HG03039 (cell line): ENCODE results near the gene GLT8D2.

ENCODE experiments used
- ATAC-seq: cut with Tn5 transposase; IDR thresholded peaks from one replicate; pipeline ENCODE4 v1.9.1; 2021; ENCODE audit warnings: mild to moderate bottlenecking, moderate library complexity; ENCODE audit not compliant: unreplicated experiment

The GLT8D2 gene

DNA sequence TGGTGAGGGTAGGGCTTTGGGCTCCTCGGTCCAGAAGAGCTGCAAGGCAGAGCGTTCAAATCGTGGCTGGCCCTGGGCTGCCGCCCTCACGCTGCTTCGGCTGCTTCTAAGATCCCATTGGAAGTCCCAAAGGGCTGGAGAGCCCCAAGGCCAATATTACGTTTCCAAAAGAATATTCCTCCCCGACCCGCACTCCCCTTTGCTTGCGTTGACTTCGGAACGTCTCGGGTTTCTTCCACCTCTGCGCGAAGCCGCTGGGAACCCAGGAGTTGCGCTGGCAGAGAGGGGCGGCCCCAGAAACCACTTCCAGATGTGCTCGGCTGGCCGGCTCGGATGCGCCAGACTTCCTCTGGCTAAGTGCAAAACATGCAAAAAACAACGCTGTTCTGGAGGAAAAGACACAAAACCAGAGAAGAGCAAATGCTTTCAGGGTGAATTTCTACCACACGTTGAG is at the start of gene GLT8D2:
Gene GLT8D2 (minus strand): TSS at position 285 of the 454 bp plus-strand sequence. CDS start 30,539 bp downstream, outside the sequence.
- no peak for ATAC-seq

GRCh38 chr12:104097954-104098353 is 48.0 kb upstream of the GLT8D2 start:
- no peak for ATAC-seq

GRCh38 chr12:104095289-104095688 is 45.3 kb upstream of the GLT8D2 start:
- no peak for ATAC-seq

DNA sequence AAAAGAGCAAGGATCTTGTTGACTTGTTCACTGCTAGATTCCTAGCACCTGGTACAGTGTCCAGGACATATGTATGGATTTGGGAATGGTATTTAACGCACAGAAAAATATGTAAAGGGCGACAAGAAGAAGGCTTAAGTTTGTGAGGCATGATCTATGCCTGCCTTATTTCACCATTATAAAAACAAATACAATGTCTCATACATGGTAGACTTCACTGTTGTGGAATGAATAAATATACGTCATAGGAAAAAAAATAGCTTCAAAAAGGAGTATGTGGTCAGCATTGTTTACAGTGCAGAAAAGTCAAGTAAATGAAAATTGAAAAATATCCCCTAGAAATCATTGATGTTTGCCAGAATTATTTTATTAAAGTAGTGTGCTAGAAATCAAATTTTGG is 44.3 kb upstream of the GLT8D2 start:
- ATAC-seq: no peak

DNA sequence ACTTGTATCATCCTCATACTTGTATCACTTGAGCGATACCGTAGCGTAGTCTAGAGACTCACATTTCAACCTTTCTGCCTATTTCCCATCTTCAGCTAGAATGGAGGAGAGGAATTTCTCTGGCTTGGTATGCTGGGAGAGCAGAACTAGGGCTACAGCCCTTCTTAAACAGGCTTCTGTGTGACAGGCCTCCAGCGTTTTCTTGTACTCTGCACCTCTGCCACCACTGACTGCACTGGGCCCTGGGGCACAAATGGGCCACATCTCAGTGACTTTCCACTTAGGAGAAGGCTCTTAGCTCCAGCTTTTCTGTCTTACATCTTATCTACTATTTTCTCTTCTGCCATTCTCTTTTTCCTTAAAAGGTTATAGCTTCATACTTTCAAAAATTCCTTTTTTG is 41.1 kb upstream of the GLT8D2 start:
- no peak for ATAC-seq

DNA sequence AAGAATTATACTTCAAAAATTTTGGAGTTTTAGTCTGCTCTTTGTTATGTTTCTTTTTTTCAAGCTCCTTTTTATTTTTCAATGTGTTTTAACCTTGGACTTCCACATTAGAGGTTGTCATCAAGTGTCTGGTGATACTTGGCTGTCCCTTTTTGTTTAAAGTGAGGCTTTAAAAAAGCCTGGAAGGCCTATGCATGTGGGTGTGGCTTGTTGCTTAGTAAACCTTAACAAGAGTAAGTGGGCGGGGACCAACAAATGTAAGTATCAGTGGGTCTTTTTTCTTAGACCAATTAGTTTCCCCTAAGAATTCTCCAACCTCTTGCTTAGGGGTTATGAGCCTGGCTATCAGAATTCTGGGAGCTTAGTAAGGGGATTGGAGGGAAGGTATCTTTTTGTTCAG is 40.7 kb upstream of the GLT8D2 start:
- ATAC-seq: no peak

DNA sequence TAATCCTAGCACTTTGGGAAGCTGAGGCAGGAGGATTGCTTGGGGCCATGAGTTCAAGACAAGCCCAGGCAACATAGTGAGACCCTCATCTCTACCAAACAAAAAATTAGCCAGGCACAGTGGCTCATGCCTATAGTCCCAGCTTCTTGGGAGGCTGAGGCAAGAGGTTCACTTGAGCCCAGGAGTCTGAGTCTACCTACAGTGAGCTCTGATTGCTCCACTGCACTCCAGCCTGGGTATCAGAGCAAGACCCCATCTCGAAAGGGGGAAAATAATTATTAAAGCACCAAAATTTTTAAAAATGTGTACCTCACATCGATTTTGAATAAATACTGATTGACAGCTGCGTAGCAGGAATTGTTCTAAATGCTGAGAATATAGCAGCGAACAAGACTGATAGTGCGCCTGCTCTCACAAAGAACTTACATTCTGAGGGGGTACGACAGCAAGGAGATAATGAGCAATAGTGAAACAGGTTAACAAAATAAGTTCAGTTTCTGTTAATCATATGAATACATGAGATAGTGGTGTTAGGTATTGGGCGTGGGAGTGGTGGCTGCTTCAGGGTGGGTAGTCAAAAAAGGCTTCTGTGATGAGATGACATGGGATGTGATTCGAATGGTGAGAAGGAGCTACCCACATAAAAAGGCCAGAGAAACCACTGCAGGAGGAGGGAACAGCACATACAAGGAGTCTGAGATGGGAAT is 33.9 kb upstream of the GLT8D2 start:
- ATAC-seq: peak; percentile 74

DNA sequence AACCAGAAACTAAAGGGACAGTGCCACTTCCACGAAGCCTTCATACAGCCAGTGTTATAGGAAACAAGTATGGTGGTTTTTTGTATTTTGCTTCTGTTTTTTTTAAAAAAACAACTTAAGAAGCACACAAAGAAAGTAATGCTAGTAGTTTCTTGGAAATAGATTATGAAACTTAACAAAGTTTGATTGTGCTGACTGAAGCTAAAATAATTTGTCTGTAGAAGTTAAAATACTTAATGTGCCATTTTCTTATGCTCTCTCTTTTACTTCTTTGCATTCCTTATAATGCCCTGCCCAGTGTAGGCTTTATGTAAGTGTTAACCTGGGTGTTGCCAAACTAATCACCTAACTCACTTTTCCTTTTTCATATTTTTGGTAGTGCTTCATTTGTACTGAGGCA is 30.8 kb upstream of the GLT8D2 start:
- no peak for ATAC-seq

GRCh38 chr12:104079024-104079423 is 29.0 kb upstream of the GLT8D2 start:
- ATAC-seq: no peak

DNA sequence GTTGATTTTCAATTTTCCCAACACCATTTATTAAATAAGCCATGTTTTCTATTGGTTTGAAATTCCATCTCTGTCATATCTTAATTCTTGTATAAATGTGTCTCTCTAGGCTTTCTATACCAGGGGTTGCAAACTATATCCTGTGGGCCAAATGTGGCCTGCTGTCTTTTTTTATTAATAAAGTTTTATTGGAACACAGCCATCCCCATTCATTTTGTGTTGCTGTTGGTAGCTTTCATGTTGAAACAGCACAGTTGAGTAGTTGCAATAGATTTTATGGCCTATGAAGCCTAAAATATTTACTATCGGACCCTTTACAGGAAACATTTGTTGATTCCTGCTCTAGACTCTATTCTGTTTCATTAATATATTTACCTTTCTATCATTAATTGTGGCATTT is 23.7 kb upstream of the GLT8D2 start:
- no peak for ATAC-seq

- ATAC-seq: no peak
Measured at GRCh38 chr12:104072099-104072498, 22.1 kb upstream of the GLT8D2 start.

GRCh38 chr12:104064842-104065427 is 14.9 kb upstream of the GLT8D2 start:
- peak; percentile 2 for ATAC-seq

DNA sequence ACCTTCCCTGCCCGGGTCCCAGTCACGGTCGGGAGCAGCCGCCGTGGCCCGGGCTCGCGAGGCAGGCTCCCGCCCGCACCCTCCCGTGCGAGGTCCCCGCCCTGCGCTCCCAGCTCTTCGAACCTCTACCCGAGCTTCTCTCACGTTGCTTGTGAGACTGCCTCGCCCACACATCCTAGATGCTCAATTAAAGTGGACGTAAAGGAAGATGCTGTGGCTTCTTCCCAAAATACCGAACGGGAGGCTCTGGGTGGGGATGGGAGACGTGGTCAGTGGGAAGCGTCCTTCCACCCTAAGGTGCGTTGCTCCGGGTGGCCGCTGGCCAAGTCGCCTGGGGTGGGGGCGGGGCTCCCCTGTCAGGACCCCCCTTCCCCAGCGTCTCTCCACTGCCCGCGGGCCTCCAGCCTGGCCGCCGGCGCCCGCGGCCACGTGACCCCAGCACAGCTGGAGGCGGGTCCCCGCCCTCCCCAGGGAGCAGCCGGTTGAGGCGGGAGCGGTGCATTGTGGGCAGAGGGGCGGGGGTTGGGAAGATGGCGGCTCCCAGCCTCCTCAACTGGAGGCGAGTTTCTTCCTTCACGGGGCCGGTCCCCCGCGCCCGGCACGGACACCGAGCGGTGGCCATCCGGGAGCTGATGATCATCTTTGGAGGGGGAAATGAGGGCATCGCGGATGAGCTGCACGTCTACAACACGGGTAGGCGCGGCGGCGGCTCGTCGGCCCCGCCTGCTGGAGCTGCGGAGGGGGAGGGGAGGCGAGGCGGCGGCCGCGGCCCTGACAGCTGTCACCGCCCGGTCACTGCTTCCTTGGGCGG is 14.2 kb upstream of the GLT8D2 start, which contains the start of gene HCFC2:
Gene HCFC2 (plus strand): TSS at position 501 of the 811 bp plus-strand sequence. CDS start 30 bp downstream, at position 531.
- peak; percentile 84 for ATAC-seq

- ATAC-seq: peak; percentile 22
Measured at GRCh38 chr12:104063712-104064030, 13.7 kb upstream of the GLT8D2 start.

DNA sequence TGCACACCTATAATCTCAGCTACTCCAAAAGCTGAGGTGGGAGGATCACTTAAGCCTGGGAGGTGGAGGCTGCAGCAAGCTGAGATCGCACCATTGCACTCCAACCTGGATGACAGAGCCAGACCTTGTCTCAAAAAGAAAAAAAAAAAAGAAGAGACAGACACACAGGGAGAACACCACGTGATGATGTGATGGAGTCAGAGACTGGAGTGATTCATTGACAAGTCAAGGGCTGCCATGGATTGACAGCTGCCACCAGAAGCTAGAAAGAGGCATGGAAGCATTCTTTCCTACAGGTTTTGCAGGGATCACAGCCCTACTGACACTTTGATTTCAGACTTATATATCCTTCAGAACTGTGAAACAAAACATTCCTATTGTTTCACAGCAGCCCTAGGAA is 10.8 kb upstream of the GLT8D2 start:
- no peak for ATAC-seq

GRCh38 chr12:104059963-104060362 is 10.0 kb upstream of the GLT8D2 start:
- ATAC-seq: no peak

GRCh38 chr12:104058802-104059201 is 8.8 kb upstream of the GLT8D2 start:
- no peak for ATAC-seq

- no peak for ATAC-seq
Measured at GRCh38 chr12:104057771-104058197, 7.8 kb upstream of the GLT8D2 start.

- no peak for ATAC-seq
Measured at GRCh38 chr12:104056419-104056972, 6.5 kb upstream of the GLT8D2 start.

DNA sequence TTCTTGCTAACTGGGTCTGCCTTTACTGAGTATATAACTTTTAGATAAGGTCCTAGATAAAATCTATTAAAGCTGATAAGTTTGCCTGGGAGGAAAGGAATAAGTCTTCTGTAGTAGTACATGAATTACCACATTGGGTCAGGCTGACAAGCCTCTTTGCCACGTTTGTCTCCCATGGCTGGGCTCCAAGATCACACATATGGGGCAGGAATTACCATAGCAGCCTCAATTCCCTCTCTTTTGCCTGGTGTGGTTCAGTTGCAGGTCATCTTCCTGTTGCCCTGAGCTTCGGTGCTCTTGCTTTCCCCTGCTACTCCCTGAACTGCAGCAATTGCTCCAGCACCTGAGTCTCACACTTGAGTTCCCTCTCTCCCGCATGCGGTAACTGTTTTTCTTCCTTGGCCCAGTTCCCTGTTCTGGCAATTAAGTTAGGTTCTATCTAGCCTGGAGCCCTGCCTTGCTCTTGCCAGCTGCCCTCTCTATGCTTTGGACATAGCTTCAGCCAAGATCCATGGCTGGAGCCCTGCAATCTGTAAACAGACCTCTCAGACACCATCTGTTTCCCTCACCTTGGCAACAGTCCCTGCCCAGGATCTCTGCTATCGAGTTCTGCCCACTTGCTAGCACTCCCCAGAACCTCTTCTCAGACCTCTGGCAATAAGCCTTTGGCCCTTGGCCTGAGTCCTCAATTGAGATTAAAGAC is 5.8 kb upstream of the GLT8D2 start:
- ATAC-seq: no peak
